T follicular helper cell (primary cell): ENCODE results near the gene OSBPL3.

ENCODE experiments used
- DNase-seq: peaks from one replicate; pipeline ENCODE4 v3.0.0-alpha.2; 2020; ENCODE audit warnings: low read depth

The OSBPL3 gene

GRCh38 chr7:24827027-24827426 is 153.0 kb downstream of the OSBPL3 start:
- DNase-seq: no peak

GRCh38 chr7:24826662-24827020 is 153.3 kb downstream of the OSBPL3 start:
- DNase-seq: no peak

DNA sequence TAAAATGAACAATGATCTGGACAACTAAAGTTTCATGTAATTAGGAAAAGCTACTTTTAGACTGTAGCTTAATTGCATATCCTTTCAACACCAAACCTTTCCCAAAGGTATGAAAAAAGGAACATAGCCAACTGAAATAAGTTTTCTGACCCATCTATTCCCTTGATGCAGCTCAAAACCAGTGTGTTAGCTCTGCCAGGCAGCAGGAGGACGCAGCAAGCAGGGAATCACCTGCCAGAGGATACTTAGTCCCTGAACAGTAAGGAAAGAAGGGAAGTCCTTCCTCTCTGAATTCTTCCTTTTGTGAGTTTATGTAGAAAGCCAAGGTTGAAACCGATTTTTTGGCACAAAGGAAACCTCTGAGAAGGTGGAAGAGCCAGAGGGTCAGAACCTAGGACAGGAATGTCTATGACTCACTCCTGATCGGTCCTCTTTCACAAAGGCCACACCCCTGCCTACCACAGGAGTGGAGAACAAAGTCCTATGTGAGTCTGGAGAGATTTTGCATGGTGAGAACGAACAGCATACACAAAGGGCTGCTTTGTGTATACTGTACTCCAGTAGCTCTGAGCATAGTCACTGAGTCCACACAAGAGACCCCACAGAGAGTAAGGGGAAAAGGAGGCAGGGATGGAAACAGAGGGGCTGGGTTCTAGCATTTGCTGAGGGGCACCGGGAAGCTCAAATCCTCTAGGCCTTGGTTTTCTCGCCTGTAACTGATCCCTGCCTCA is 153.9 kb downstream of the OSBPL3 start:
- no peak for DNase-seq

DNA sequence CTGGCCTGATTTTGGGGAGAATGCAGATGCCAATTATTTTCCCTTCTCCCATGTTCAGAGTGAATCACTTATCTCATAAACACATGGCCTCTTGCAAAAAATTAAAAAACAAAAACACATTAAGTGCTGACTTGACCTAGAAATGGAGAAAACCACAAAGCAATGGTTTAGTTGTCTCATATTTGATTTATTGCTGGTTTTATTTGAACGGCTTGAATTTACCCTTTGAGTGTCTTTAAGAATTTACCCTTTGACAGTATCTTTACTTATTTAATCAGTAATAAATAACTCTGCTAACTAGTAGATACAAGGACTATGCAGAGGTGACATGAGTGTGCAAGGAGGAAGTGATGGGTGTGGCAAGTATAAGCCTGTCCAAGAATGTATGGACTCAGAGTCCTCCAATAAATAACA is 154.6 kb downstream of the OSBPL3 start:
- DNase-seq: no peak

GRCh38 chr7:24824896-24825295 is 155.1 kb downstream of the OSBPL3 start:
- no peak for DNase-seq

DNA sequence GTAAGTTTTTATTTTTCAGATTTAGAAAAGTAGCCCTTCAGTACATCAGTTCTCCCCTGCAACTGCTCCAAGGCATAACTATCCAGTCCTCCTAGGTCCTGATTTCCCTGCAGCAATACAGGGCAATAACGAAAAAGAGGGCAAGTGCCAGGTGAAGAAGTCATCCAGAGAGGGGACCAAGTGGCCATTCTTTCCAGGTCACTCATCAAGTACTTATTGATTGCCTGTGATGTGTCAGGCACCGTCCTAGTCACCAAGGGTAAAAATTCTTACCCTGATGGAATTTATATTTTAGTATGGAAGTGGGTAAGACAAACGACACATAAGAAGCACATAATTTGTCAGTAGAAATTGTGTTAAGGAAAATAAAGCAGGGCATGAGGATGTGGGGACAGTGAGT is 155.6 kb downstream of the OSBPL3 start:
- DNase-seq: no peak

DNA sequence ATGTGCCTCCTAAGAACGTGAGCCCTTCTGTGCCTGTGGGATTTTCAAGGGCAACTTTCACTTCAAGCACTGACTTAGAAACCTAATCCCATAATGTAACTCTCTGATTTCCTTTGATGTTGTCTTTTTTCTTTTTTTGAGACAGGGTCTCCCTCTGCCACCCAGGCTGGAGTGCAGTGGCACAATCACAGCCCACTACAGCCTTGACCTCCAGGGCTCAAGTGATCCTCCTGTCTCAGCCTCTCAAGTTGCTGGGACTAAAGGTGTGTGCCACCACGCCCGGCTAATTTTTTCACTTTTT is 158.3 kb downstream of the OSBPL3 start:
- DNase-seq: no peak

GRCh38 chr7:24821045-24821753 is 158.8 kb downstream of the OSBPL3 start:
- DNase-seq: peak; percentile 75

GRCh38 chr7:24820730-24821044 is 159.3 kb downstream of the OSBPL3 start:
- DNase-seq: no peak

- peak; percentile 47 for DNase-seq
Observed at GRCh38 chr7:24819916-24820689, 159.9 kb downstream of the OSBPL3 start.

GRCh38 chr7:24817339-24817738 is 162.6 kb downstream of the OSBPL3 start:
- DNase-seq: no peak

DNA sequence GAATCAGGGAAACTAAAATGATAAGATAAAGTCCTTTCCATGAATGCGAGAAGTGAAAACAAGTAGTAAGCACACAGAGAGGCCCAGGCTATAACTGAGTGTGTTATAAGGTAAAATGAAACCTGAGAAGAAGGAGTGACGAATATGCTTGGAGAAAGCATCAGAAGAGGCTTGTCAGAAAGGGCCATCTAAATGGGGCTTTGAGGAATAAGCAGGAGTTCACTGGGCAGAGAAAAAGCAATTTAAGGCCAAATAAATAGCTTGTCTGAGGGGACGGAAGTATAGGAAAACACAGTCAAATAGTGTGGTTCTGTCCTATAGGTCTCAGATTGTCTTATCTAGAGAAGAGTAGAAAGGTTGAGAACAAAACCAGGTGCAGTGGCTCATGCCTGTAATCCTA is 163.1 kb downstream of the OSBPL3 start:
- DNase-seq: no peak

DNA sequence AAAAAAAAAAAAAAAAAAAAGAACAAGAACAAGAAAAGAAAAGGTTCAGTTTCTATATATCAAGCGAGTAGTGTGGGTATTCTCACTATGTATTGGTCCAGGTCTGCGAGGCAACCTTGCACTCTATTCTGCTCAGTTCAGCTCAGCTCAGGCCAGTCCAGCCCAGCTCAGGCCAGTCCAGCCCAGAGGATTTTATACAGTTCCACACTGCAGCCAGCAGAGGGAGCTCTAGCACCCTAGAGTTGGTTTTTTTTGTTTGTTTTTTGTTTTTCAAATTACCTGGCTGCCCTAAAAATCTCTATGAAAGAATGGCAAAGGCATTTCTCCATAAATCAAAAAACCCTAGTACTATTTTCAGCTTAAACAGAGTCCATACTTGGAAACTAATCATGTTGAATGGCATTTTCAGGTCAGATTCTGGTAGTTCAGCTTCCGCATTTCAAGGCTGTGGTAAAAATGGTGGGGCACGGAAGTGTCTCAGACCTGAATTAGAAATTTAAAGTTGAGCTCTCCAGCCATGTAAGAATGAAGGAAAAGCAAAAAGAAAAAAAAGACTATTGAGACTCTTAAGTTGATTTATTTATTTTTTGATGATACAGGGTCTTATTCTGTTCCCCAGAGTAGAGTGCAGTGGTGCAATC is 167.6 kb downstream of the OSBPL3 start:
- peak; percentile 15 for DNase-seq

- DNase-seq: no peak
Observed at GRCh38 chr7:24808518-24808917, 171.5 kb downstream of the OSBPL3 start.

DNA sequence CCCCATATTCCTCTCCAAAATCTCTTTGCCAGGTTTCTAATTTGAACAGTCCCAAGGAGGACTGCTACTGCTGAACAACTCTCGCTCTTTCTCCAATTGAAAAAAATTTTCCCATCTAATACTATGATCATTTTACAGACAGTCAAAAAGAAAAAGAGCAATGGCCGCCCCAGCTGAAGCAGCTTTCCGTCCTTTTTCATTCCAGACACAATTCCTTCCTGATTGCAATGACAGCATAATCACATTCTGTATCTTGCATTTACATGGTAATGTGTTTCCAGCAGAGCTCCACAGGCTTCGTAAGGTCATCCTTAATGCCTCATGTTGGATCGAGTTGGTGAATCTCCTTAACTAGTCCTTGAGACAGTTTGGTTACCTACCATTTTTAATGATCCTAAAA is 177.7 kb downstream of the OSBPL3 start:
- no peak for DNase-seq

DNA sequence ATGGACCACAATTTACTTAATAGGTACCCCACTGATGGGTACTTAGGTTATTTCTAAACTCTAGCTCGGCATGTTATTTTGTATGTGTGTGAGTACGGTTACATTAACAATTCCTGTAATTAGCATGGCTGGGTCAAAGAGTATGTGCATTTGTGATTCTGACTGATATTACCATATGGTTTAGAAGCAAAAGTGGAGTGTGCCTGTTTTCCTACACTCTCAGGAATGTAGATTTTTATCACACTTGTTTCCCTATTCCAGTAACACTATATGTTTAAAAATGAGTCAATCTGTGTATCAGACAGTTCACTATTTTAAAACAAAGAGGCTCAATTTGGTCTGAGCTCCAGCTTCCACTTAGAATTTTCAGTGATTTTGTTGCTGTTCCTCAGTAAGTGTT is 178.1 kb downstream of the OSBPL3 start:
- no peak for DNase-seq

- no peak for DNase-seq
Observed at GRCh38 chr7:24800667-24801066, 179.3 kb downstream of the OSBPL3 start.

DNA sequence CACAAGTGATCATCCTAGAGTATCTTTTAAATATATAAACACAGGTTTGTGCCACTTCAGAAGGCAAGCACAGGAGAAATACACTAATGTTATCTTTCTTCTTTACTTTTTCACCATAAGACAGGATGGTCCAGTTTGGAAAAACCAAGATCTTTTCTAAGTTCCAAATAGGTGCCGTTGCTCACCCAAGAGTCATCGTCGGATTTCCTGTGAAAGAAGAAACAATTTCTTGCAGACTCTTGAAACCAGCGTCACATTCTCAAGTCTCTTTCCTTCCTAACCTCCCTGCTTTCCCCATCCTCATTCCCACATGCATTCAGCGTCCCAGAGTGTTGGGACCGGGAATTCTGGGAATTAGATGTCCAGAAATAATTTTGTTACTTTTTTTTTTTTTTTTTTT is 179.9 kb downstream of the OSBPL3 start:
- DNase-seq: no peak

DNA sequence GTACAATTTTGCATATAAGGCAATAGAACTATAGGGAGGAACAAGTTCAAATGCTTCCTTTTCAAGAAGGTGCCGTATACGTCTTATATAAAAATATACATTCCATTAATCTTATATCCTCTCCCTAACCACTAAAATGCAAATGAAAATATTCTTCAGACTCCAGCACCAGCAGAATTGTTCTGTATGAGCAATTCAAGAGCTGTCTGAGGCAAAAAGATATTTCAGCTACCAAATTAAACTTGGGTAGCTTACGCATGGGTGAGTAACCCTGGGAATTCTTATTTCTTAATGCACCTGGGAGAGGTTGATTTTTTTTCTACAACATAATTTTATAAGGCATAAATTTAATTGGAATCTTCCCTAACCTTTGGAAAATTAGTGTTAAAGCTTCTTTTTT is 180.5 kb downstream of the OSBPL3 start:
- no peak for DNase-seq

GRCh38 chr7:24798261-24798660 is 181.7 kb downstream of the OSBPL3 start:
- DNase-seq: no peak

DNA sequence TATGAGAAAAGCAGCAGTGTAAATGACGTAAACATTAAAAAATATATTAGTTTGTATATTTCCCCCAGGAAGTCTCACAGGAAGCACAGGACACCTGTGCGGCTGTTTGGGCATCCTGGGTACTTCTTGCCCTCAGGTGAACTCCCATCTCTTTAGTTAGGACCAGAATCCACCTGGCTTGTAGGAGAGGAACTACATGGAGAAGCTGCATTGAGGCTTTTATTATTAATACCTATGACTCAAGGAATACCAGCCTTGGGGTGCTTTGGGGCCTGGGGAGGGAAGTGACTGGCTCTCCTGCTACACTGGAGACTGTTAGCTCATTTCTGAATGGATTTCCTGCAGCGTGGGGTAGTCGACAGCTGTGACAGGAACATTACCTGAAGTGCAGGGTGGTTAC is 182.7 kb downstream of the OSBPL3 start:
- DNase-seq: no peak

- DNase-seq: no peak
Observed at GRCh38 chr7:24795407-24795767, 184.6 kb downstream of the OSBPL3 start.
